Posterior cingulate gyrus (tissue), 11 donors: Measurements from ENCODE around the gene KCNJ12.
A peak's percentile ranks its signal among the peaks of the same experiment; 100 is the strongest.
"Not testable (repeated sequence)": the region's sequence is repeated elsewhere in the genome, so short reads cannot be mapped to it uniquely, and the experiment has no call there.

ENCODE experiments used
- DNase-seq, 10 donors: peaks; one replicate each; pipeline versions ENCODE4 v3.0.0 to v3.0.0-alpha.2; 2020 to 2021; ENCODE audit warnings: mixed read lengths in 3 of 10
- intact Hi-C: fragments of 100-400 bp; cut with DNase I; formaldehyde crosslinking; loops from one replicate; pipeline ENCODE4 v1.15.1; 2023

KCNJ12 gene

GRCh38 chr17:21376081-21376758, at the start of gene KCNJ12:
KCNJ12 (plus strand) TSS chr17:21376357; CDS start chr17:21415343, 38,986 bp downstream.
- DNase-seq, result peak in 8 of 10 donors; percentile 59 to 95 (median 64)

GRCh38 chr17:21327921-21328320, 48.2 kb upstream of the KCNJ12 start:
- DNase-seq, intact Hi-C loops: not testable (repeated sequence)

More at GRCh38 chr17:21376081-21376758, at the start of gene KCNJ12:
- intact Hi-C loops, result no loop called here

DNA sequence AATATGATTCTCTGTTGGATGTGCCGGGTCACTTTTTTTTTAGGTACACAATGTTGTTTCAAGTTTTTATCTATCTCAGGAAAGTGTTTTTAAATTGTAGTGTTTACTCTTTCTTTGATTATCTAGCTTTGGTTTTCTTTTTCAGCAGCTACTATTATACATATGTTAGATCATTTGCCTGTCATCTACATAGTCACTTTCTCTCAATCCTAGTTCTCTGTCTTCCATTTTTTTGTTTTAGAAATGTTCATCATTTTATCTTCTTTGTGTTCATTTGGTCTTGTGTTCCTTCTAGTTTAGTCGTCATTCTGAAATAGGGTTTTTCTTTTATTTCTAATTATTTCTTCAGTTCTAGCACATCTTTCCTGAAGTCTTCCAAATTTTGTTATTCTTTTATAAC, 47.4 kb upstream of the KCNJ12 start:
- intact Hi-C loops, DNase-seq: not testable (repeated sequence)

DNA sequence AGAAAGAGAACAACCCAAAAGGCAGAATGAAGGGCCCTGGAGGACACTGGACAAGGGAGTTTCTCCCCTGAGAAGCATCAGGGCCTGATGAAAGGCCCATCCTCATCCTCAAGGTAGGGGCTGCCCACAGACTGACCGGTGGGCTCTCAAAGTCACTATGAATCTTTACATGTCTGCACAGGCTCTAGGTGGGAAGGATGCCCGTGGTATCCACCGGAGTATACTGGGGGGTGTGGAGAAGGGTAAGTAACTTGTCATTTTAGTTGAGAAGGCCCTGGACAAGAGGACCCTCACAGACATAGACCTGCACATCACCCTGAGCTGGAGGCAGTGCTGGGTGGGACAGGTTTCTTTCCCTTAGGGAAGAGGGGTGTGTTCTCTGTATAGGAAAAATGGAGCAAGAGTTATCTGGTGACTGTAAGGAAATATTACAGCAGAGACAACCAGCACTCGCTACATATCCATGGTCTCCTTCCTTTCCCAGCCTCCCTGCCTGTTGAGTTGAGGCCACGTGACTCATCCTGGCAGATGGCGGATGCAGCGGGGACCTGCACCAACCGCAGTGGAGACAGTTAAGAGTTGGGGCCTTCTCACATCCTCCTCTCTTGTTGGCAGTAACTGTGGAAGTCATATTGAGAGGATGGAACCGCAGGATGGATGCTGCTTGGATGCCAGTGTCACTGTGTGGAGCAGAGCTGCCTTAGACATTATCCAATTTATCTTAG, 45.6 kb upstream of the KCNJ12 start:
- peak in 3 of 10 donors; percentile 16 to 55 (median 43) for DNase-seq
- intact Hi-C loops, result no loop called here

DNA sequence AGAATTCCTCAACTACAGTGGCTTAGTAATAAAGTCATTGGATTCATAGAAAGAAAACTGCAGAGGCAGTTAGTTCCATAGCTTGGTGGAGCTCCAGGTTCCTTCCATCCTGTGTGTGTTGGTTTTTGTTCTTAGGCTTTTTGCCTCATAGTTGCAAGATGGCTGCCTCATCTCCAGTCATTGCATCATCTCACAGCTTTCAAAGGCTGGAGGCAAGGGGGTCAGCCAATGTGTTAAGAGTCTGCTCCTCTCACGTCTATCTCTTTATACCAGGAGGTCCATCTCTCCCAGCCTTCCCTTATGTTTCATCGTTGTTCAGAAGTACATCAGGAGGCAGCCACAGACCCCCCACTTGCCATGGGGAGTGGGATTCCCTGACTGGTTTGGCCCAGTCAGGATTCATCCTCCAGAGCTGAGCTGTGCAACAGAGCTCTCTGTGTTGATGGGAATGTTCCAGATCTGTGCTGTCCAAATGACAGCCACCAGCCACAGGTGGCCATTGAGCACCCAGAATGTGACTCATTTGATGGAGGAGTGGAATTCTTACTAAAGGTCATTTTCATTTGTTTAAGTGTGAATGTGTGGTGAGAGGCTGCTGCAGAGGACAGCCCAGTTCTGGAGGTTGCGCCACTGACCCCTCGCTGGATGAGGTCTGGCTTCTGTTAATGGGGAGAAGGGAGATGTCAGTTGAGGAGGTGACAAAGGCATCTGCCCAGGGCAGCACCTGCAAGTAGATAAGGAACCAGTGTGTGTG, 39.4 kb upstream of the KCNJ12 start:
- DNase-seq, result peak in 3 of 10 donors; percentile 4 to 46 (median 21)
- intact Hi-C loops, result not testable (repeated sequence)

DNA sequence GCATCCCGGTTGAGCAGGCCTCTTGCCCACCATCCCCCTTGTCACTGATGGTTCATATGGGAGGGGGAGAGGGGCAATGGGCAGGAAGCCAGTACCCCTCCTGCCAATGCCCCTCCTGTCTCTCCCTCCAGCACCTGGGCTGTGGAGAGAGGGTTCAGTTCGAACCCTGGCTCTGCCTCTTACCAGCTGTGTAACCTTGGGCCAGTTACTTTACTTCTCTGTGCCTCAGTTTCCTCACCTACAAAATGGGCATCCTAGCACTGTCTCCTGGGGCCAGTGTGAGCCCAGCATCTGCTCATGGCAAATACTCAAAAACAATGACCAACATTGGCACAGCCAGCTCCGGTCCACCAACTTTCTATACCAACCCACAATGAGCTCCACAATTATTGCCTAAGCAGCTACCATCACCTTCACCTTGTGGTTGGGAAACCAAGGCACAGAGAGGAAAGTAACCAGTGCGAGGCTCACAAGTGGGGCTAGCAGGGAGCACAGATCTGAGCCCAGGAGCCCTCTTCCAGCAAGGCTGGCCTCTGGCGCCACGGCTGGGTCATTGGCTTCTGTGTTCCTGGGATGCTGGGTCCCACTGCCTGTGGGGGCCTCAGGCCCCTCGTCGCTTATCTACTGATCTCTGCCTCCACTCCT, 38.1 kb upstream of the KCNJ12 start:
- DNase-seq, result peak in 4 of 10 donors; percentile 11 to 63 (median 32)
- intact Hi-C loops, result not testable (repeated sequence)

GRCh38 chr17:21339011-21339410, 37.1 kb upstream of the KCNJ12 start:
- intact Hi-C loops, result no loop called here

GRCh38 chr17:21339571-21339970, 36.6 kb upstream of the KCNJ12 start:
- intact Hi-C loops, result not testable (repeated sequence)
- peak in 2 of 10 donors; percentile 30 to 35 for DNase-seq

More at GRCh38 chr17:21339011-21339410, 37.1 kb upstream of the KCNJ12 start:
- peak in 4 of 10 donors; percentile 12 to 80 (median 68) for DNase-seq

DNA sequence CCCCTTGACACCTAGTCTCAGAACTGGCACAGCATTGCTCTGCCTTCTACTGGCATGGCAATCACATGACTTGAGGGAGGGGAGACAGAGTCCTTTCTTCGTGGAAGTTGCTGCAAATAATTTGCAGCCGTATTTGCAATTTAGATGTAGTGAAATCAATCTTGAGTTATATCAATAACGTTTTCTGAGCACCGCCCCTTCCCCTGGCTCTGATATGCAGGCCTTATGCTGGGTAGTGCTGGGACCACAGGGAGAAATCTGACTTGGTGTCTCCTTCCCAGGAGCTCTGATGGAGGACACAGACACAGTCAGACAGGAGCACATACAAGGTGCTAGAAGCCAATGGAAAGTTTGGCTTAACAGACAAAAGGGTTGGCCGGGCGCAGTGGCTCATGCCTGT, 35.8 kb upstream of the KCNJ12 start:
- intact Hi-C loops, result not testable (repeated sequence)
- peak in 1 of 10 donors; percentile 12 for DNase-seq

- intact Hi-C loops, result not testable (repeated sequence)
- DNase-seq, result peak in 3 of 10 donors; percentile 21 to 35 (median 35)
Observed at GRCh38 chr17:21341279-21341678, 34.9 kb upstream of the KCNJ12 start.

DNA sequence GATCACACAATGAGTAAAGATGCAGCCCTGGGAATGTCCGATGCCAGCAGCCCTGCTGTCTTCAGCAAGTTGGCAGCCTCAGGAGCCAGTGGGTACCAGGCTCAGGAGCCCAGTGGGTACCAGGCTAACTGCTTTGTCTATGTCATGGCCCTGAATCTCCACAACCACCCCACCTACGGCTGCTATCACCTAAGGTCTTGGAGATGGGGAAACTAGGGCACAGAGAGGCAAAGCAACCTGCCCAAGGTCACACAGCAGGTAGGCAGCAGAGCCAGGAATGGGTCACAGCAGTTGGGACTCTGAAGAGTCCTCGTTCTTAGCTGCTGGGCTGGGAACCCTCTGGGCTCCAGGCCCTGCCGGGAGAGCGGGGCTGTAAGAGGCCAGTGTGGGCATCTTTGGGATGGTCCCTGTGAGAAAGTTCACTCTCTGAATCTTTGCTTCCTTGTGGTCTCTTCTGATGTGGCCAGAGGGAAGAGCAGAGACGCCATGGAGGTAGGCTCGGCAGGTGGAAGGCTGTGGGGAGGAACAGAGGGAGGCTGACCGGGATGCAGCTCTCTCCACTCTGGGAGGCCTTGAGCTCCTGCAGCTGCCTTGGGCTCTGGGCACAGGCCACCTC, 34.1 kb upstream of the KCNJ12 start:
- intact Hi-C loops, result not testable (repeated sequence)
- peak in 3 of 10 donors; percentile 26 to 46 (median 46) for DNase-seq

DNA sequence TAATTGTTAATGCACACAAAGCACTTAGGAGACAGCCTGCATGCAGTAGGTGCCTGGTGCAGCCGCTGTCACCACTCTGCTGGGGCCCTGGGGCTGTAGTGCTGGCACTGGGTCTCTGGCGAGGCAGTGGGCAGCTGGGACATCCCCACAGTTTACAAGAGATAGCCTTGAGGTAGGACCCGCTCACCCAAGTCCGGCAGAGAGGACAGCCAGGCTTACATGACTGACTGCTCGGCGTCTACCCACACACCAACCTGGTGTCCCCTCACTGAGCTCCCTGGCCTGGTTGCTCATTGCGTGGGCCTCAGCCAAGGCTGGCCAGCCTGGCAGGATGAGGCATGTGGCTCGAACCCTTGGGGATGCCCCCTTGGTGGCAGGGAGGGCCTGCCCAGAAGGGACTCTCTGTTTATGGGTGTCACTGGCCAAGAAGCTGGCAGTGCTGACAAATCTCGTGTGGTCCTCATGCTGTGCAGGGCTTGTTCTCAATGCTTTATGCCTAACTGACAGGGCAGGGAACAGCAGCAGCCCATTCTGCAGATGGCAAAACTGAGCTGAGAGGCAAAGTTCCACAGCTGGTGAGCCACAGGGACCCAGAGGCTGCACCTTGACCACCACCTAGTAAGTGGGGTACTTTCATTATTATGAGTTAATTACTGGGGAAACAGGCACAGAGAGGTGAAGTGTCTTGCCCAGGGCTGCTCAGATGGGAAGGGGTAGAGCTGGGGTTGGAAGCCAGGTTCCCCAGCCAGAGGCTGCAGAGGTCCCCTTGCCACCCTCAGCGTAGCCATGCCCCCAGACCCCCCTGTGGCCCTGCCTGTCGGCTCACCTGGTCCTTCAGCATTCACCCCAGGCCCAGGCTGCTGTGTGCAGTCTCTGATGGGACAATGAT, 32.9 kb upstream of the KCNJ12 start:
- DNase-seq, result peak in 3 of 10 donors; percentile 31 to 75 (median 48)
- intact Hi-C loops, result not testable (repeated sequence)

DNA sequence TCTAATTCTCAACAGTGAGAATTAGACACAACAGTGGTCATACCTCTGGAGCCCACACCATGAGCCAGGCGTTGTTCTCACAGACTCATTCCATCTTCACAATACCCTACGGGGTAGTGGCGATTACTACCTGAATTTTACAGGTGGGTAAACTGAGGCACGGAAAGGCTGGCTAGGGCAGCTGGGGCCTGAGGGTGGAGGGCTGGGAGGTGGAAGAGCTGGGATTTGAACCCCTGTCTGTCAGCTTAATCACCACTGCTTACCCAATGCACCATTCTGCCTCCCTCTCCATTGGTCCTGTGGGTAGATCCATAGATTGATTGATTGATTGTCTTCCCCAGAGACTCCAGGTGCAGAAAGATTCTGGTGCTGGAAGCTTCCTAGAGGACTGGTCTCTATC, 31.4 kb upstream of the KCNJ12 start:
- intact Hi-C loops, result not testable (repeated sequence)
- DNase-seq, result peak in 3 of 10 donors; percentile 15 to 30 (median 19)

DNA sequence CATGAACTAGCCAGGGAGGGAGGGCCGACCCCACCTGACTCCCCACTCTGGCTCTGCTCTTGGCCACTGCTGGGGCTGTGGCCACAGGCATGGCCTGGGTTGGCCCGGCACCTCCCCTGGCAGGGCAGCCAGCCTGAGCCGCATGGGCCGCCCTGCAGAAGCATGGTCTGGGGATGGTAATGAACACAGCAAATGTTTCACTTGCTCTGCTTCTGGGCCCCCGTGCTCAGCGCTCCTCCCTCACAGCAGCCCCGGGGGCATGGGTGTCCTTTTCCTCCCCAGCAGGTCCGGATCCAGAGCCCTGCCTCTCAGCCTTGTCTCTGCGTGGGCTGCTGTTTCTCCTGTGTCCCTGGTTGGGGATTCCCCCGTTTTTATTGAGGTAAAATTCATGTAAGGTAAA, 30.9 kb upstream of the KCNJ12 start:
- intact Hi-C loops, result no loop called here
- DNase-seq, result peak in 4 of 10 donors; percentile 11 to 77 (median 63)

DNA sequence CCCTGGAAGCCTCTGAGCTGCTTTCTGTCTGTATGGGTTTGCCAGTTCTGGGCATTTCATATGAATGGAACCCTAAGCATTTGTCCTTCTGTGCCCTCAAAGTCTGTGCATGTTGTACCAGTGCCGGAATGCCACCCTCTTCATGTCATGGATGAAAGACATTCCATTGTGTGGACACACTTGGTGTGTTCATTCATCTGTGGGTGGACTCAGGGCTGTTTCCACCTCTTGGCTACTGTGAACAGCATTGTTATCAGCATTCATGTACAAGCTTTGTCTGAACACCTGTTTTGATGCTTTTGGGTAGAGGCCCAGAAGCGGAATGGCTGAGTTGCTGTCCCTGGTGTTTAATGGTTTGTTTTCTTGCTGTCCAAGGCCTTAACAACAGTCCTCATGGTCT, 30.1 kb upstream of the KCNJ12 start:
- intact Hi-C loops, DNase-seq: not testable (repeated sequence)

DNA sequence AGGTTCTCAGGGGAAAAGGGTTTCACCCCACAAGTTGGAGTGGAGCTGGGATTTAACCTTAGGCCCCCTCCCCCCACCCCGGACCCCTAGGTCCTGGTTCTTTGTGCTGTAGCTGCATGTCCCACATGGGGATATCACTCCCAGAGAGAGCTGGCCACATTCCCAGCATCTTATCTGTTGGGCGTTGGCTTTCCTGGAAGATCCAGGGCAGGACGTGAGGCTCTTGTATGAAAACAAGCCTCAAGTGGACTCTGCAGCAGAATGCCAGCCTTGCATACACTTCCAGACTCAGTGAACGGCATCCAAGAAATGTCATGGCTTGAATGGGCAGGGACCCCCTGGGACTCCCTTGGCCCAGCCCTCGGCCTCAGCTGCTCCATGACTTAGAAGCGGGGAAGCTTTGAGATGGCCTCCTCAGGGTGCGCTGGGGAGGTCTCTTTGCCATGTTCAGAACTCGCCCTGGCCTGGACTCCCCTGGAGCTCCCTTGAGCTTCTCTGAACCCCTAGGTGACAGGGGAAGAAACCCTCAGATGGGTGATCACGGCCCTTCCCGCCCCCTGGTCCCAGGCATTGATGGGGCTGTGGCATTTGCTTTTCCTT, 29.4 kb upstream of the KCNJ12 start:
- peak in 3 of 10 donors; percentile 7 to 22 (median 16) for DNase-seq
- intact Hi-C loops, result not testable (repeated sequence)

- DNase-seq, result peak in 2 of 10 donors; percentile 4
- intact Hi-C loops, result not testable (repeated sequence)
Observed at GRCh38 chr17:21347660-21348059, 28.5 kb upstream of the KCNJ12 start.
